Activated CD4-positive, alpha-beta memory T cell treated with anti-CD3 and anti-CD28 coated beads, Interleukin-2, amount 10 ng/mL, durations not matched to agents 7 days and 5 days (primary cell): ENCODE measurements around the gene PARD6A. TPM values are rescaled to one million over a fixed set of nuclear protein-coding genes. Genes with fewer than 3 reads are reported as not detected.

ENCODE experiments used
- CTCF ChIA-PET: fragments of 350-600 bp; sonication (Branson Sonifier 250); formaldehyde crosslinking; loops from one replicate; lab custom pipeline; 2021; ENCODE audit warnings: antibody characterized with exemption, inconsistent platforms; lab: Charles Lee
- POLR2A ChIA-PET: fragments of 350-600 bp; sonication (Branson Sonifier 250); formaldehyde crosslinking; loops from one replicate; lab custom pipeline; 2021; ENCODE audit warnings: antibody characterized with exemption; lab: Charles Lee
- DNase-seq: peaks from one replicate; pipeline ENCODE4 v3.0.0-alpha.2; 2020
- H3K27ac Mint-ChIP-seq: one replicate; pipeline ENCODE4 v1.8.0; 2021; ENCODE audit warnings: mild to moderate bottlenecking, mixed read lengths
- H3K27me3 Mint-ChIP-seq: one replicate; pipeline ENCODE4 v1.8.0; 2021; ENCODE audit warnings: mixed read lengths
- H3K36me3 Mint-ChIP-seq: one replicate; pipeline ENCODE4 v1.8.0; 2021; ENCODE audit warnings: low read depth, mixed read lengths
- H3K4me1 Mint-ChIP-seq: one replicate; pipeline ENCODE4 v1.8.0; 2021; ENCODE audit warnings: mixed read lengths
- H3K4me3 Mint-ChIP-seq: one replicate; pipeline ENCODE4 v1.8.0; 2021; ENCODE audit warnings: mild to moderate bottlenecking, mixed read lengths
- H3K9me3 Mint-ChIP-seq: one replicate; pipeline ENCODE4 v1.8.0; 2021; ENCODE audit warnings: mixed read lengths
- total RNA-seq, 2 experiments: library from RNA; stranded (reverse); gene quantifications; one replicate each; pipeline ENCODE4 v1.2.3, GENCODE V29; 2021

PARD6A gene
- total RNA-seq, 2 experiments from 2014 or later: 12.2 to 14.0 TPM

DNA sequence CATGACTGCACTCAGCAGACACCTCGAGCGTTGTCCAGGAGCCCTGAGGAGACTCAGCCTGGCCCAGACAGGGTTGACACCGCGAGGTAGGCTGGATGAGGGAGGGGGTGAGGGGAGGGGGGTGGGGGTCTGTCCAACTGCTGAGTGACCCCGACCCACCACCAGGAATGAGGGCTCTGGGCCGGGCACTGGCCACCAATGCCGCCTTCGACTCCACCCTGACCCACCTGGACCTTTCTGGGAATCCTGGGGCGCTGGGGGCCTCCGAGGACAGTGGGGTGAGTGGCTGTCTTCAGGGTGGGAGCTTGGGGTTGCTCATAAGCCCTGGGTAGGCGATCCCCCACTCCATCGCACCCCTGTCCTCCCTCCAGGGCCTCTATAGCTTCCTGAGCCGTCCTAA, 13.1 kb upstream of the PARD6A start:
- Mint-ChIP-seq H3K9me3 (no peaks in the 10 kb centered on the region), H3K27me3 (no peaks in the 10 kb centered on the region), H3K4me3 (no peak overlapping the region), H3K4me1 (peaks cover 33% of the 10 kb centered on the region), H3K27ac (no peak overlapping the region), H3K36me3 (peaks cover 49% of the 10 kb centered on the region)
- no peak for DNase-seq
- ChIA-PET CTCF (interaction anchor here (0.9 to 8.8 kb wide), 3 partner anchors 11 to 127 kb away, joined by 4 to 140 read pairs (median 4); no protein-coding TSS in a partner anchor), POLR2A (interaction anchor here (4.0 to 7.8 kb wide), 3 partner anchors 11 to 103 kb away, joined by 77 to 109 read pairs (median 107); partner anchors contain the start of genes ACD, CTCF and PARD6A)

DNA sequence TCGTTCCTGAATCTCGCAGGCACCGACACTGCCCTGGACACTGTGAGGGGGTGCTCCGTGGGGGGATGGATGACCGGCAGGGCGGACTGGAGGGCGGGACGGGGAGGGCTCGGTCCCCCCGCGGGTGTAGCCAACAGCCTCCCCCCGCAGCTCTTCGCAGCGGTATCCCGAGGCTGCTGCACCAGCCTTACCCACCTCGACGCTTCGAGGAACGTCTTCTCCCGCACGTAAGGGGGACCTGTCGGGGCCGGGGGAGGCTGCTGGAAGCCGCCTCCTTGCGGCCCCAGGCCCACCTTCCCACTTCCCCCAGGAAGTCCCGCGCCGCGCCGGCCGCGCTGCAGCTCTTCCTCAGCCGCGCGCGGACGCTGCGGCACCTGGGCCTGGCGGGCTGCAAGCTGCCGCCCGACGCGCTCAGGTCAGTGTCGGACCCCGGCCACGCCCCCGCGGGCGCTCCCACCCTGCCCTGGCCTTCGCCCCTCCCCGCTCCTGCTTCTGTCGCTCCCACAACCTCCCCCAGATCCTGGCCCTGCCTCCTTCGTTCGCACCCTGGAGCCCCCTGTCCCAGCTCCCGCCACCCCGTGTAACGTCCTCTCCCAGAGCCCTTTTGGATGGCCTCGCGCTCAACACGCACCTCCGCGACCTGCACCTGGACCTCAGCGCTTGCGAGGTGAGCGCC, 12.5 kb upstream of the PARD6A start:
- Mint-ChIP-seq H3K4me3 (no peak overlapping the region), H3K9me3 (no peaks in the 10 kb centered on the region), H3K27ac (no peak overlapping the region), H3K4me1 (peaks cover 33% of the 10 kb centered on the region), H3K36me3 (peaks cover 49% of the 10 kb centered on the region), H3K27me3 (no peaks in the 10 kb centered on the region)
- ChIA-PET POLR2A (interaction anchor here (6.4 to 7.8 kb wide), 2 partner anchors 11 to 103 kb away, joined by 107 to 109 read pairs; partner anchors contain the start of genes ACD and PARD6A), CTCF (interaction anchor here (0.9 to 8.8 kb wide), 4 partner anchors 10 to 128 kb away, joined by 3 to 140 read pairs (median 4); no protein-coding TSS in a partner anchor)
- DNase-seq: no peak

DNA sequence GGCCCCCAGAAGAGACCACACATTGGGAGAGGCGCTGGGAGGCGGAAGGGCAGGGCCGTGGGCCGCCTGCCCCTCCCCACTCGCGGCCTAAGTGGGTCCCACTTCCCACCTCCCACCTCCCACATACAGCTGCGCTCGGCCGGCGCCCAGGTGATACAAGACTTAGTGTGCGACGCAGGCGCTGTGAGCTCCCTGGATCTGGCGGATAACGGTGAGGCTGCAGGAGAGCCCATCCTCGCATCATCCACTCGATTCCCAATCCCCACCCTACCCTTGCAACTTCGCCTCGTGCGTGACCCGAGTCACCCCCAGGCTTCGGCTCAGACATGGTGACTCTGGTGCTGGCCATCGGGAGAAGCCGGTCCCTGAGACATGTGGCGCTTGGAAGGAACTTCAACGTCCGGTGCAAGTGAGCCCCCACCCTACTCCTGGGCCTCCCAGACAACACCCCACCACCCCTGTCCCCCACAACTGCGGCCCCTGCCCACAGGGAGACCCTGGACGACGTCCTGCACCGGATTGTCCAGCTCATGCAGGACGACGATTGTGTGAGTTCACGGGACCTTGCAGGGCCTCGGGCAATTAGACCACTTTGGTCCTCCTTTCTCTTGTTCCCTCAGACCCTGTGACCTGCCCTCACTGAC, 11.9 kb upstream of the PARD6A start:
- H3K4me3 Mint-ChIP-seq: no peak overlapping the region
- no peak overlapping the region for H3K27ac Mint-ChIP-seq
- CTCF ChIA-PET: interaction anchor here (1.5 to 8.8 kb wide), 3 partner anchors 10 to 101 kb away, joined by 3 to 140 read pairs (median 4); no protein-coding TSS in a partner anchor
- no peak for DNase-seq
- no peaks in the 10 kb centered on the region for H3K27me3 Mint-ChIP-seq
- POLR2A ChIA-PET: interaction anchor here (6.4 to 7.8 kb wide), 2 partner anchors 10 to 104 kb away, joined by 107 to 109 read pairs; partner anchors contain the start of genes ACD and PARD6A
- peaks cover 32% of the 10 kb centered on the region for H3K4me1 Mint-ChIP-seq
- H3K9me3 Mint-ChIP-seq: no peaks in the 10 kb centered on the region
- peaks cover 51% of the 10 kb centered on the region for H3K36me3 Mint-ChIP-seq

DNA sequence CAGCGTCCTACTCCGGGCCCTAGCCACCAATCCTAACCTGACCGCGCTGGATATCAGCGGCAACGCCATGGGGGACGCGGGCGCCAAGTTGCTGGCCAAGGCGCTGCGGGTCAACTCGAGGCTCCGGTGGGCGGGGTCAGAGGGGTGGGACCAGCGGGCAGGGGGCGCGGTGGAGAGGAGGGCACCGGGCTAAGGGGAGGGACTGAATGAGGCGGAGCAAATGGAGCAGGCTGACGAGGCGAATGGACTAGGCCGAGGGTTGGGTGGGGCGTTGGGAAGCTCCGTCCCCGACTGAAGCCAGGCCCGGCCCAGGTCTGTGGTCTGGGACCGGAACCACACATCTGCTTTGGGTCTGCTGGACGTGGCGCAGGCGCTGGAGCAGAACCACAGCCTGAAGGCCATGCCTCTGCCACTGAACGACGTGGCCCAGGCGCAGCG, 11.2 kb upstream of the PARD6A start:
- H3K27ac Mint-ChIP-seq: no peak overlapping the region
- ChIA-PET POLR2A (interaction anchor here (6.4 kb wide), 1 partner anchor 9 kb away, joined by 109 read pairs; the partner anchor contains the start of genes ACD and PARD6A), CTCF (interaction anchor here (0.5 to 8.8 kb wide), 4 partner anchors 9 to 102 kb away, joined by 3 to 140 read pairs (median 4); no protein-coding TSS in a partner anchor)
- DNase-seq: no peak
- no peaks in the 10 kb centered on the region for H3K9me3 Mint-ChIP-seq
- H3K36me3 Mint-ChIP-seq: peaks cover 55% of the 10 kb centered on the region
- H3K4me3 Mint-ChIP-seq: no peak overlapping the region
- H3K4me1 Mint-ChIP-seq: peaks cover 27% of the 10 kb centered on the region
- H3K27me3 Mint-ChIP-seq: no peaks in the 10 kb centered on the region

DNA sequence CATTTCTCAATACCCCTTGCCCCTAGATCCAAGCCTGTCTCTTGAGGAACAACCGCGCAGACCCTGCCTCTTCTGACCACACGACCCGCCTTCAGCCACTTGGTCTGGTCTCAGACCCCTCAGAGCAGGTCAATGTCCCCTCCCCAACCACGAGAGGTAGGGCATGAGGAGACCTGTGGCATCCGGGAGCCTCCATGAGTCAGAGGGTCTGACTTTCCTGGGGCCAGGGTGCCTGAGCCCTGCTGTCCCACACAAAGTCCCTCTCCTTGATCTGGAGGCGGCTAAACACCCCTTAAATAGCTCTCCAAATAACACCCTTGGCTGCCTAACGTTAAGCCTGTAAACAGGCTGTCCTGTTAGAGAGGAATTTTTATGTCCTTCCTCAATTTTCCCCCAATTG, 10.7 kb upstream of the PARD6A start:
- Mint-ChIP-seq H3K27me3 (no peaks in the 10 kb centered on the region), H3K27ac (no peak overlapping the region), H3K4me3 (no peak overlapping the region), H3K4me1 (peaks cover 25% of the 10 kb centered on the region), H3K36me3 (peaks cover 59% of the 10 kb centered on the region), H3K9me3 (no peaks in the 10 kb centered on the region)
- ChIA-PET POLR2A (interaction anchor here (2.4 kb wide), 1 partner anchor 10 kb away, joined by 16 read pairs; the partner anchor contains the start of genes ACD and PARD6A), CTCF (interaction anchor here (0.5 to 2.5 kb wide), 2 partner anchors 80 to 129 kb away, joined by 3 to 11 read pairs; no protein-coding TSS in a partner anchor)
- DNase-seq: no peak

DNA sequence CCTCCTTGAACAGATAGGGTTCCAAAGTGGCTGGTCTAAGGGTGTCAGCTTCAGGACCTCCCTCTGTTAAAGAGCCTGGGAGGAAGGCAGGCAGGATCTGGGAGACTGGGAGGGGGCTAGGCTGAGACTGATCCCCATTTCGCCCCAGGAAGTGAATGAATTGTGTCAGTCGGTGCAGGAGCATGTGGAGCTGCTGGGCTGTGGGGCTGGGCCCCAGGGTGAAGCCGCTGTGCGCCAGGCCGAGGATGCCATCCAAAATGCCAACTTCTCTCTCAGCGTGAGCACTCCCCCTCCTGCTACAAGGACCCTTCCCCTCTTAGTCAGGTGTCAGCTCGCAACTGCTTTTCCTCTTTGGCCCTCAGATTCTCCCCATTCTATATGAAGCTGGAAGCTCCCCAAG, 9.7 kb upstream of the PARD6A start:
- DNase-seq: no peak
- no peaks in the 10 kb centered on the region for H3K9me3 Mint-ChIP-seq
- H3K4me1 Mint-ChIP-seq: peaks cover 21% of the 10 kb centered on the region
- no peak overlapping the region for H3K27ac Mint-ChIP-seq
- H3K4me3 Mint-ChIP-seq: no peak overlapping the region
- no peaks in the 10 kb centered on the region for H3K27me3 Mint-ChIP-seq
- ChIA-PET CTCF (interaction anchor here (1.0 to 2.5 kb wide), 2 partner anchors 88 to 130 kb away, joined by 3 to 11 read pairs; no protein-coding TSS in a partner anchor), POLR2A (interaction anchor here (1.0 to 2.4 kb wide), 2 partner anchors 9 to 114 kb away, joined by 3 to 16 read pairs; partner anchors contain the start of genes ACD and PARD6A)
- peaks cover 63% of the 10 kb centered on the region for H3K36me3 Mint-ChIP-seq

DNA sequence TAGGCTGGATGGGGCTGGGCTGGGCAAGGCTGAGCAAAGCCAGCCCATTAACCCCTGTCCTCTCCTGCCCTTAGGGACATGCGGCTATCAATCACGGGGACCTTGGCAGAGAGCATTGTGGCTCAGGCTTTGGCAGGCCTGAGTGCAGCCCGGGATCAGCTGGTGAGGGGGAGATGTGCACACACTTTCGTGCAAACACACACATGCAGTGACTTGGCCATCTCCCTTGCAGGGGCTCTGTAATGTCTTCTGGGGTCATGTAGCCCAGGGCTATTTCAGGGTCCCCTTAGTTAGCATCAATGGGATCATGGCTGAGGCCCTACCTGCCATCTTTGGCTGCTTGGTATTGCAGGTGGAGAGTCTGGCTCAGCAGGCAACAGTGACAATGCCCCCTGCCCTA, 8.9 kb upstream of the PARD6A start:
- peaks cover 61% of the 10 kb centered on the region for H3K36me3 Mint-ChIP-seq

DNA sequence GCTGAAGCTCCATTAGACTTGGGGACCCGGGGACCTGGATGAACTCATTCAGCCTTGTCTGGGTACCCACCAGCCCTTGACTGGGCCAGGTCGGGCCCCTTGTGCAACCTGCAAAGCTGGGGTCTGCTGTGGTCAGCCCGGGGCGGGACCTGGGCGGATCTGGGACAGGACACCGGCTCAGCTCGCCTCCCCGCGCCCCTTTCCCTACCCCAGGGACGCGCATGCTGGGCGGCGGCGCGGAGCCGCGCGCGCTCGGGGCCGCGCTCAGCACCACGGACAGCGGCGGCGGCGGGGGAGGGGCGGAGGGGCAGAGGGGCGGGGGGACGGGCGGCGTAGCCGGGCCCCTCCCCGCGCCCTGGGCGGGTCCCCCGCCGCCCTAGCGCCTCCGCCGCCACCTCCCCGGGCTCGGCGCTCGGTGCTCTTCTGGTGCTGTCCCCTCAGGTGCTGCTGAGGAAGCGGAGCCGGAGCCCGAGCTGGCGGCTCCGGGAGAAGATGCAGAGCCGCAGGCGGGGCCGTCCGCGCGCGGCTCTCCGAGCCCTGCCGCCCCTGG, 8.1 kb upstream of the PARD6A start:
- Mint-ChIP-seq H3K9me3 (no peaks in the 10 kb centered on the region), H3K27ac (no peak overlapping the region), H3K4me1 (peaks cover 10% of the 10 kb centered on the region), H3K36me3 (peaks cover 59% of the 10 kb centered on the region), H3K4me3 (no peak overlapping the region), H3K27me3 (no peaks in the 10 kb centered on the region)
- ChIA-PET POLR2A (interaction anchor here (0.7 kb wide), 1 partner anchor 90 kb away, joined by 3 read pairs; no protein-coding TSS in a partner anchor), CTCF (interaction anchor here (2.5 kb wide), 1 partner anchor 132 kb away, joined by 11 read pairs; no protein-coding TSS in a partner anchor)
- DNase-seq: no peak

More for the DNA sequence above, 8.9 kb upstream of the PARD6A start:
- H3K4me3 Mint-ChIP-seq: no peak overlapping the region
- ChIA-PET CTCF (interaction anchor here (1.0 to 2.5 kb wide), 2 partner anchors 89 to 131 kb away, joined by 3 to 11 read pairs; no protein-coding TSS in a partner anchor), POLR2A (interaction anchor here (2.4 kb wide), 1 partner anchor 8 kb away, joined by 16 read pairs; the partner anchor contains the start of genes ACD and PARD6A)
- no peaks in the 10 kb centered on the region for H3K27me3 Mint-ChIP-seq
- H3K4me1 Mint-ChIP-seq: peaks cover 14% of the 10 kb centered on the region
- no peaks in the 10 kb centered on the region for H3K9me3 Mint-ChIP-seq
- DNase-seq: no peak
- H3K27ac Mint-ChIP-seq: no peak overlapping the region

DNA sequence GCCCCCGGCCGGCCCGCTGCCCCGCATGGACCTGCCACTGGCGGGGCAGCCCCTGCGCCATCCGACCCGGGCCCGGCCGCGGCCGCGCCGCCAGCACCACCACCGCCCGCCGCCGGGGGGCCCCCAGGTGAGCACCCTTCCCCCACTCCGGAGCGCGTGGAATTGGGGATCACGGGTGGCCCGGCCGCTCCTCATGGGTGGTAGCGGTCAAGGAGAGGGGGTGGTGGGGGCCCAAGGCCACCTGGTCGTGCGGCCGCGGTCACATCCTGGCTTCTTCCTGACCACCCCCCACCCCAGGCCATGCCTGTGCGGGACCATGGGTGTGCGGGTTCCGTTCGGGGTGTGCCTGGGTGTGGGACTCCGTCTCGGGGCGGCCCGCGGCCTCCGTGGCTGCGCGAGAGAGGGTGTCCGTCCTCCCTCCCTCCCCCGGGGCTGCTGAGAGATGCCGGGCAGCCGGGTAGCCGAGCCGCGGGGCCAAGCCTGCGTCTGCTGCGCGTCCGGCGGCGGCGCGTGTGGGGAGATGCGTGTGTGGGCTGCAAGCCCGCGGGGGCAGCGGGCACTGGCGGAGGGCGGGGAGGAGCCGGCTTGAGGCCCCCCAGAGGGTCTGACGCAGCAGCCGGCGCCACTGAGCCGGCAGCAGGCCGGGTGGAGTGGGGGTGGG, 7.5 kb upstream of the PARD6A start:
- CTCF ChIA-PET: no interaction called here
- H3K4me1 Mint-ChIP-seq: peaks cover 15% of the 10 kb centered on the region
- POLR2A ChIA-PET: interaction anchor here (0.7 kb wide), 1 partner anchor 90 kb away, joined by 3 read pairs; no protein-coding TSS in a partner anchor
- H3K27me3 Mint-ChIP-seq: no peaks in the 10 kb centered on the region
- DNase-seq: no peak
- no peak overlapping the region for H3K4me3 Mint-ChIP-seq
- no peaks in the 10 kb centered on the region for H3K9me3 Mint-ChIP-seq
- H3K36me3 Mint-ChIP-seq: peaks cover 63% of the 10 kb centered on the region
- H3K27ac Mint-ChIP-seq: no peak overlapping the region

DNA sequence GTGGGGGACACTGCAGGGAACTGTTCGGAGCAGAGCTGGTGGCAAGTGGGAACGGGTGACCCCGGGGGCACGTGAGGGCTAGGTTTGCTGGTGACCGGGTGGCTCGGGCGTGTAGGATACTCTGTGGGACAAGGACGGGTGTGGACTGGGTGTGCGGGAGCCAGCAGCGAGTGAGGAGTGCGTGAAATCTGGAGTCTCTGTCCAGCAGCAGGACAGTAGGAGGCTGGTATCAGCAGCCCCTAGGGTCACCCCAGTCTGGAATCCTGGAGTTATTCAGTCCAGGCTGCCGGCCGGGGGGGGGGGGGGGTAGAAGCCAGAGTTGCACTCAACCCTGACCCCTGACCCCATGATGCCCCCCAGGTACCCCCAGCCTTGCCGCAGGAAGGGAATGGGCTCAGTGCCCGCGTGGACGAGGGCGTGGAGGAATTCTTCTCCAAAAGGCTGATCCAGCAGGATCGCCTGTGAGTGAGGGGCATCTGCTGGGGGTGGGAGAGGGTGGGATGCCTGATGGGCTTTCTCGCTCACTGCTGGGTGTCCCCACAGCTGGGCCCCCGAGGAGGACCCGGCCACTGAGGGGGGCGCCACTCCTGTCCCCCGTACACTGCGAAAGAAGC, 6.9 kb upstream of the PARD6A start:
- Mint-ChIP-seq H3K4me1 (peaks cover 20% of the 10 kb centered on the region), H3K27me3 (no peaks in the 10 kb centered on the region), H3K9me3 (no peaks in the 10 kb centered on the region), H3K27ac (peak overlapping the region; percentile 40), H3K36me3 (peaks cover 59% of the 10 kb centered on the region), H3K4me3 (no peak overlapping the region)
- POLR2A ChIA-PET: no interaction called here
- CTCF ChIA-PET: no interaction called here
- no peak for DNase-seq

DNA sequence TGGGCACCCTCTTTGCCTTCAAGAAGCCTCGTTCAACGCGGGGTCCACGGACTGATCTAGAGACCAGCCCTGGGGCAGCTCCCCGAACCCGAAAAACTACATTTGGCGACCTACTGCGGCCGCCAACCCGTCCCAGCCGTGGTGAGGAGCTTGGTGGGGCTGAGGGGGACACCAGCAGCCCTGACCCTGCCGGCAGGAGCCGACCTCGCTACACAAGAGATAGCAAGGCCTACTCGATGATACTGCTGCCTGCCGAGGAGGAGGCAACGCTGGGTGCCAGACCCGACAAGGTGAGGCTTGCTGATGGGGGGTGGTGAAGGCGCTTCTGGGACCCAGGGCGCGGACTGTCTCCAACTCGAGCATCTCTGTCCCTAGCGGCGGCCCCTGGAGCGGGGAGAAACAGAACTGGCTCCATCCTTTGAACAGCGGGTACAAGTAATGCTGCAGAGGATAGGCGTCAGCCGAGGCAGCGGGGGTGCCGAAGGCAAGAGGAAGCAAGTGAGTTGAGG, 6.3 kb upstream of the PARD6A start:
- H3K27ac Mint-ChIP-seq: no peak overlapping the region
- no peaks in the 10 kb centered on the region for H3K27me3 Mint-ChIP-seq
- peaks cover 24% of the 10 kb centered on the region for H3K4me1 Mint-ChIP-seq
- H3K4me3 Mint-ChIP-seq: no peak overlapping the region
- ChIA-PET CTCF (no interaction called here), POLR2A (no interaction called here)
- no peaks in the 10 kb centered on the region for H3K9me3 Mint-ChIP-seq
- peaks cover 58% of the 10 kb centered on the region for H3K36me3 Mint-ChIP-seq
- DNase-seq: no peak
